Activated CD4-positive, alpha-beta T cell treated with anti-CD3 and anti-CD28 coated beads, Interleukin-10, Interleukin-2, amounts not matched to agents 100 ng/mL and 50 ng/mL, durations not matched to agents 16 hours and 8 hours (primary cell): ENCODE data around the gene SLC25A6.
"Not testable (repeated sequence)": the region's sequence is repeated elsewhere in the genome, so short reads cannot be mapped to it uniquely, and the experiment has no call there.

Source experiments
- DNase-seq: peaks from one replicate; pipeline ENCODE4 v3.0.0-alpha.2; 2020

Gene SLC25A6

GRCh38 chrX:1391707-1392375 is at the start of gene SLC25A6:
TSS of gene SLC25A6 (minus strand) at chrX:1392113. CDS start at chrX:1392009, 104 bp downstream.
- DNase-seq, result peak; percentile 100

- DNase-seq, result no peak
These were observed 48.6 kb upstream of the SLC25A6 start for GRCh38 chrX:1440506-1440905.

DNA sequence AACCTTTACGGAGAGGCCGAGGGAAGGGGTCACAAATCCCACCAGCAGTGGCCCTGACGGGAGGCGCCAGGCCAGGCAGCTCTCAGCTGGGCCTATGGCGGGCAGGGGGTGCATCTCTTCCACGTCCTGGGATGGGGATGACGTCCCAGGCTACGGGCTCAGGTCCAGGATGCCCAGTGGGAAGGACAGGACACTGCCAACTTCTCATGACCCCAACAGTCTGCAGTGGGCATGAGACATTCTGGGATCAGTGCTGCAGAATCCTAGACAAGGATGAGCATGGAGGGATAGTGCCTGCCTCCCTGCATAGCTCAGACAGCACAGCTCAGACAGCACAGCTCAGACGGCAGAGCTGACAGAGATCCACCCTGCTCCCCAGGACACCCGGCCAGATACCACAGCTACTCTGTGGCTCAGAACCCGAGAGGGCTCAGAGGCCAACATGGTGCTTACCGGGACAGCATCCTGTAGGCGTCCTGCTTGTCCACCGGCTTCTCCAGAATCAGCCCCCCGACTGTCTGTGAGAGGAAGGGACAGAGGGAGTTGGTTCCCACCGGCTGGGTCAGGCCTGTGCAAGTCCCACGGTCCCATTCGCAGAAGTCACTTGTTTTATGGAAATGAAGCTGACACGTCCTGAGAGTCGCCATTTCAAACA is 43.5 kb upstream of the SLC25A6 start:
- no peak for DNase-seq

DNA sequence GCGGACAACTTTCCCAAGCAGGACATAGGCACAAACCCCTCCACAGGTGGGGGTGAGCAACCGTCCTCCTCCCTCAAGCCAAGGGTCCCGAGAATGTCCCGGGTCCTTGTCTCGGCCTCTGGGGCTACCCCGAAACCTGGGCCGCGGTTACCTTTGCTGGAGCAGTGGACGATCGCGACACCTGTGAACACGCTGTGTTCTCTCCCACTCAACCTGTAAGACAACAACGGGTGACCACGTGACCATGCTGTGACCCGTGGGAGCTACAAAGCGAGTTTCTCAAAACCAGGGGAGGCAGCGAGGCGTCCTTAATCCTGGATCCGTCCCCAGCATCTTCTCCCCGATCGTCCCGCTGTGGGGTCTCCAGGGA is 42.9 kb upstream of the SLC25A6 start:
- no peak for DNase-seq

DNA sequence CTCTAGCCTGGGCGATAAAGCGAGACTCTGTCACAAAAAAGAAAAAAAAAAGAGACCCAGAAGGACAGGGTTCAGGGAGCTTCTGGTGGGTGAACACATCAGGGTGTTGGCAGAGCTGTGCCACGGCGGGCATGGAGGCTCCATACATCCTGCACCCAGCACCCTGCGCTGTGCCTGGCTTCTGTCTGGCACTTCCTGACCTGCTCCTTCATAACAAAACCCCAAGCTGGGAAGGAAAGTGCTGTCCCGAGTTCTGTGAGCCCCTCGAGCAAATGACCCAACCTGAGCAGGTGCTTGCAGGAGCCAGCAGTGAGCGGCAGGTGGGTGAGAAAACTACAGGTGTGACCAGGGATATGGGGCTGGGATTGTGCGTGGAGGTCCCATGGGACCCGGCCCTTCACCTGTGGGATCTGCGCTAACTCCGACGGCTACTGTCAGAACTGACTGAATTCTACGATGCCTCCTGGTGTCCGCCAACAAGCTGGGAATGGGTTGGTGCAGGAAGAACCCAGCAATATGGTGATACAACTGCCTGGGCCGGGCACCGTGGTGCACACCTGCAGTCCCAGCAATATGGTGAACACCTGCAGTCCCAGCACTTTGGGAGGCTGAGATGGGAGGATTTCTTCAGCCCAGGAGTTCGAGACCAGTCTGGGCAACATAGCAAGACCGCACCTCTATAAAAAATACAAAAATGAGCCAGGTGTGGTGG is 41.9 kb upstream of the SLC25A6 start:
- no peak for DNase-seq

DNA sequence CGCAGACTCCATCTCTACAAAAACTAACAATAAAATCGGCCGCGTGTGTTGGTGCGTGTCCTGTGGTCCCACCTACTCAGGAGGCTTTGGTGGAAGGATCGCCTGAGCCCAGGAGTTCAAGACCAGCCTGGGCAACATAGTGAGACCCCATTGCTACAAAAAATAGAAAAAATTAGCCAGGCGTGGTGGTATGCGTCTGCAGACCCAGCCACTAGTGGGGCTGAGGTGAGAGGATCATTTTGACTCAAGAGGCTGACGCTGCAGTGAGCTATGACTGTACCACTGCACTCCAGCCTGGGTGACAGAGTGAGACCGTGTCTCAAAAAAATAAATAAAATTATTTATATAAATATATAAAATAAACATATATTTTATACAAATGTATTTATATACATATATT is 38.5 kb upstream of the SLC25A6 start:
- peak; percentile 57 for DNase-seq

- DNase-seq, result no peak
These were observed 35.8 kb upstream of the SLC25A6 start for GRCh38 chrX:1427756-1428155.

DNA sequence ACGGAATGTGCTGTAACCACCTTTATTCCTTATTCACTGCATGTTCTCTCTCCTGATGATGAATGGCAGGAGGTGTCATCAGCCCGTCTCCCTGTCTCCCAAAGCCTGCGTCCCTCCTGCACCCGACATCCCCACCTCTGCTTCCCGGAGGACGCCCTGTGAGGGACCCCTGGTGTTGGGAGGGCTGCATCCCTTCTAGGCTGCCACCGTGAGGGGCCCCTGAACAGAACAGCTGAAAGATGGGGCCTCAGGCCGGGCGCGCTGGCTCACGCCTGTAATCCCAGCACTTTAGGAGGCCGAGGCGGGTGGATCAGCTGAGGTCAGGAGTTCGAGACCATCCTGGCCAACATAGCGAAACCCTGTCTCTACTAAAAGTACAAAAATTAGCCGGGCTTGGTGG is 34.4 kb upstream of the SLC25A6 start:
- DNase-seq, result not testable (repeated sequence)

- DNase-seq, result no peak
These were observed 33.5 kb upstream of the SLC25A6 start for GRCh38 chrX:1425381-1425780.

DNA sequence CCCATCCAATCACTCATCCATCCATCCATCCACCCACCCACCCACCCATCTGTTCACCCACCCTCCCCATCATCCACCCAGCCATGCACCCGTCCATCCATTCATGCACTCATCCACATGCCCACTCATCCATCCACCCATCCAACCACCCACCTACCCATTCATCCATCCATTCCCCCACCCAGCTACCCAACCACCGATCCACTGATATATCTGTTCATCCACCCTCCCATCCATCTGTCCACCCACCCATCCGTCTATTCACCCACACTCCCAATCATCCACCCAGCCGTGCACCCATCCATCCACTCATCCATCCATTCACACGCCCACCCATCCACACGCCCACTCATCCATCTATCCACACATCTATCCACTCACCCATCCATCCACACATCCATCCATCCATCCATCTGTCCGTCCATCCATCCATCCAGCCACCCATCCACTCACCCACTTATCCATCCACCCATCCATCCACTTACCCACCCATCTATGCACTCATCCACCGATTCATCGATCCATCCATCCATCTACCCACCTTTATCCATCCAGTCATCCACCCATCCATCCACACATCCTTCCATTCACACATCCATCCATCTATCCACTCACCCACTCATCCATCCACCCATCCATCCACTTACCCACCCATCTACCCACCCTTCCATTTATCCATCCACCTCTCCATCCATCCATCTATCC is 32.4 kb upstream of the SLC25A6 start:
- DNase-seq, result no peak

DNA sequence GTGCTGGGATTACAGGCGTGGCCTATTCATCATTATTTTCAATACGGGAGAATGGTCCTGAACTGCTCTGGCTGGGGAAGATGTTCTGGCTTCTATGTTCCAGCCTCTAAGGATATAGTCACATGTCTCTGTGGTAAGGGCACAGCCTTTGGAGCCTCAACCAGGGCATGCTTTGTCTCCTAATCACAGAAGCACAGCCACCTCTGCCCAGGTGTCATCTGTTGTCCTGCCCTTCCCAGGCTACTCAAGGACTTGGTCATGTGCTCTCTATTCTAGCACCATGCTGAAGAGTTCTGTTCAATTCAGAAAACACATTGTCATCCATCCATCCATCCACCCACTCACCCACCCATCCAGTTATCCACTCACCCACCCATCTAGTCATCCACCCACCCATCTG is 31.3 kb upstream of the SLC25A6 start:
- no peak for DNase-seq

GRCh38 chrX:1422135-1422465 is 30.2 kb upstream of the SLC25A6 start:
- no peak for DNase-seq

- no peak for DNase-seq
These were observed 29.7 kb upstream of the SLC25A6 start for GRCh38 chrX:1421433-1422134.

GRCh38 chrX:1420371-1420770 is 28.5 kb upstream of the SLC25A6 start:
- DNase-seq, result no peak

GRCh38 chrX:1419545-1420355 is 27.8 kb upstream of the SLC25A6 start:
- DNase-seq, result no peak

- no peak for DNase-seq
These were observed 27.1 kb upstream of the SLC25A6 start for GRCh38 chrX:1418901-1419544.

GRCh38 chrX:1417921-1418771 is 26.2 kb upstream of the SLC25A6 start:
- no peak for DNase-seq

DNA sequence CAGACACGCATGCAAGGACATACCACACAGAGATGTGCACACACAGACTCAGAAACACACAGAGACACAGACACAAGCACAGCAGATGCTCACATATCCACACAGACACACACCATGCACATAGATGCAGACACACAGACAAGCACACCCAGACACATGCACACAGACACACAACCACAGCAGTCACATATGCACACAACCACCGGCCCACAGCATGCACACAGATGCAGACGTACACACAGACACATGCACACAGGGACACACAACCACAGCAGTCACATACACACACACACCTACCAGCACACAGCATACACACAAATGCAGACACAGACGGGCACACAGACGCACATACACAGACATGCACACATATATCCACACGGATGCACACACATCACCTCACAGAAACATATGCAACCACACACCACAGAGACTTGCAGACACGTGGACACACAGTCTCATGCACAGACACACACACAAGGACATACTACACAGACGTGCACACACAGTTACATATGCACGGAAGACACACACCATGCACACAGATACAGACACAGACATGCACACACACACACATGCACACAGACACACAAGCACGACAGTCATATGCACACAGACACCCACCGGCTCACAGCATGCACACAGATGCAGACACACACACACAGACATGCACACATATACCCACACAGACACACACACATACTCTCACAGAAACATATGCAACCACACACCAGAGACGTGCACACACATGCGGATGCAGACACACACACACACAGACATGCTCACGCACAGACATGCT is 25.2 kb upstream of the SLC25A6 start:
- DNase-seq, result no peak

DNA sequence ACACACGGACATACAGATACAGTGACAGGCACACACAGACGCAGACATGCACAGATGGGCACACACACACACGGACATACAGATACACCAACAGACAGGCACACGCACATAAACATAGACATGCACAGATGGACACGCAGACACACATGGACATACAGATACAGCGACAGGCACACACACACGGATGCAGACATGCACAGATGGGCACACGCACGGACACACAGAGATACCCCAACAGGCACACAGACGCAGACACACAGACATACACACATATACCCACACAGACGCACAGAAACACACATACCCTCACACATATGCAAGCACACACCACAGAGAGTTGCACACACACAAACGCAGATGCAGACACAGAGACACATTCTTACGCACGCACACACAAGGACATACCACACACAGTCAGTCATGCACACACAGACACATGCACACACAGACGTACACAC is 24.4 kb upstream of the SLC25A6 start:
- DNase-seq, result no peak
